ENCODE measurements around the gene MBIP.
A peak's percentile ranks its signal among the peaks of the same experiment; 100 is the strongest.
"Not testable (repeated sequence)": the region's sequence is repeated elsewhere in the genome, so short reads cannot be mapped to it uniquely, and the experiment has no call there.

MBIP gene

GRCh38 chr14:36339816-36340215 lies 19.4 kb upstream of the MBIP start:
- Mint-ChIP-seq H3K27ac (no peak overlapping the region), H3K36me3 (ENCODE audit: low read depth) (no peaks in the 10 kb centered on the region), H3K4me3 (no peak overlapping the region), H3K27me3 (ENCODE audit: low read depth, poor library complexity) (peaks cover 4% of the 10 kb centered on the region), H3K4me1 (no peaks in the 10 kb centered on the region), H3K9me3 (no peaks in the 10 kb centered on the region)
- no peak for DNase-seq
- no peak for TF ChIP-seq CTCF (IDR thresholded peaks at IDR 0.05)

- Mint-ChIP-seq H3K27me3 (ENCODE audit: low read depth, poor library complexity) (peaks cover 17% of the 10 kb centered on the region), H3K4me3 (no peak overlapping the region), H3K9me3 (peaks cover 3% of the 10 kb centered on the region), H3K4me1 (no peaks in the 10 kb centered on the region), H3K36me3 (ENCODE audit: low read depth) (no peaks in the 10 kb centered on the region), H3K27ac (no peak overlapping the region)
- TF ChIP-seq CTCF (IDR thresholded peaks at IDR 0.05), result no peak
- no peak for DNase-seq
These were observed 12.7 kb upstream of the MBIP start for GRCh38 chr14:36333119-36333518.

GRCh38 chr14:36327573-36327972 lies 7.1 kb upstream of the MBIP start:
- not testable (repeated sequence) for DNase-seq; H3K36me3 Mint-ChIP-seq (ENCODE audit: low read depth); H3K27ac Mint-ChIP-seq; H3K4me1 Mint-ChIP-seq; H3K4me3 Mint-ChIP-seq
- H3K27me3 Mint-ChIP-seq (ENCODE audit: low read depth, poor library complexity), result peaks cover 34% of the 10 kb centered on the region
- H3K9me3 Mint-ChIP-seq, result peaks cover 18% of the 10 kb centered on the region

GRCh38 chr14:36325853-36326252 lies 5.4 kb upstream of the MBIP start:
- H3K27ac Mint-ChIP-seq, result no peak overlapping the region
- no peak overlapping the region for H3K4me3 Mint-ChIP-seq
- no peak for TF ChIP-seq CTCF (IDR thresholded peaks at IDR 0.05)
- peaks cover 31% of the 10 kb centered on the region for H3K27me3 Mint-ChIP-seq (ENCODE audit: low read depth, poor library complexity)
- peaks cover 18% of the 10 kb centered on the region for H3K9me3 Mint-ChIP-seq
- no peaks in the 10 kb centered on the region for H3K36me3 Mint-ChIP-seq (ENCODE audit: low read depth)
- peaks cover 2% of the 10 kb centered on the region for H3K4me1 Mint-ChIP-seq
- no peak for DNase-seq

- no peak for DNase-seq
- no peak overlapping the region for H3K4me3 Mint-ChIP-seq
- no peak overlapping the region for H3K27ac Mint-ChIP-seq
- H3K4me1 Mint-ChIP-seq, result peaks cover 7% of the 10 kb centered on the region
- no peaks in the 10 kb centered on the region for H3K36me3 Mint-ChIP-seq (ENCODE audit: low read depth)
- TF ChIP-seq CTCF (IDR thresholded peaks at IDR 0.05), result no peak
- peaks cover 32% of the 10 kb centered on the region for H3K27me3 Mint-ChIP-seq (ENCODE audit: low read depth, poor library complexity)
- H3K9me3 Mint-ChIP-seq, result peaks cover 21% of the 10 kb centered on the region
These were observed 4.5 kb upstream of the MBIP start for GRCh38 chr14:36324897-36325296.

- H3K27ac Mint-ChIP-seq, result peak overlapping the region; percentile 96
- H3K4me1 Mint-ChIP-seq, result peaks cover 35% of the 10 kb centered on the region
- DNase-seq, result no peak
- no peaks in the 10 kb centered on the region for H3K36me3 Mint-ChIP-seq (ENCODE audit: low read depth)
- peaks cover 9% of the 10 kb centered on the region for H3K9me3 Mint-ChIP-seq
- TF ChIP-seq CTCF (IDR thresholded peaks at IDR 0.05), result no peak
- peak overlapping the region; percentile 95 for H3K4me3 Mint-ChIP-seq
- peaks cover 18% of the 10 kb centered on the region for H3K27me3 Mint-ChIP-seq (ENCODE audit: low read depth, poor library complexity)
These were observed 502 bp upstream of the MBIP start for GRCh38 chr14:36320897-36321381.

All from nephron progenitor cell (in vitro differentiated cells).